HG03469 (cell line): ENCODE measurements around the gene HSD3B1.
A peak's percentile ranks its signal among the peaks of the same experiment; 100 is the strongest.
"Not testable (repeated sequence)": the region's sequence is repeated elsewhere in the genome, so short reads cannot be mapped to it uniquely, and the experiment has no call there.

Source experiments
- ATAC-seq: cut with Tn5 transposase; IDR thresholded peaks from one replicate; pipeline ENCODE4 v1.9.1; 2021; ENCODE audit warnings: mild to moderate bottlenecking, moderate library complexity, moderate number of reproducible peaks; ENCODE audit not compliant: unreplicated experiment

HSD3B1 gene

DNA sequence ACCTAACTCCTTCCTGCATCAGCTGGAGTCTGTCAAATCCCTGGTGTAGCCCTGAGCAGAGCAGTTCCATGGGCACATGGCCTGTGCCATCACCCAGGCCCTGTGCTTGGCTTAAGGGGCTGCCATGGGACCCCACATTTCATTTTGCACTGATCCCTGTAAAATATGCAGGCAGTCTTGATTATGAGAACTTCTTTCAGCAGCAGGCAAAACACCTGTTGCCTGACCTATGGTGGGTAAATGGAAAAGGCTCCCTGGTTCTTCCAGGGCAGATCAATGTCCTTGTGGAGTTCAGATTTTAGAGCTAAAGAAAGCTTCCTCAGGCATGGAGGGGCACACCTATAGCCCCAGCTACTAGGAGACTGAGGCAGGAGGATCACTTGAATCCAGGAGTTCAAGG is 44.2 kb downstream of the HSD3B1 start:
- ATAC-seq, result no peak

- not testable (repeated sequence) for ATAC-seq
Observed at GRCh38 chr1:119552656-119553055, 45.6 kb downstream of the HSD3B1 start.

- ATAC-seq, result not testable (repeated sequence)
Observed at GRCh38 chr1:119553302-119554071, 46.5 kb downstream of the HSD3B1 start.

- ATAC-seq, result no peak
Observed at GRCh38 chr1:119554183-119554582, 47.2 kb downstream of the HSD3B1 start.

- no peak for ATAC-seq
Observed at GRCh38 chr1:119556423-119556822, 49.4 kb downstream of the HSD3B1 start.

DNA sequence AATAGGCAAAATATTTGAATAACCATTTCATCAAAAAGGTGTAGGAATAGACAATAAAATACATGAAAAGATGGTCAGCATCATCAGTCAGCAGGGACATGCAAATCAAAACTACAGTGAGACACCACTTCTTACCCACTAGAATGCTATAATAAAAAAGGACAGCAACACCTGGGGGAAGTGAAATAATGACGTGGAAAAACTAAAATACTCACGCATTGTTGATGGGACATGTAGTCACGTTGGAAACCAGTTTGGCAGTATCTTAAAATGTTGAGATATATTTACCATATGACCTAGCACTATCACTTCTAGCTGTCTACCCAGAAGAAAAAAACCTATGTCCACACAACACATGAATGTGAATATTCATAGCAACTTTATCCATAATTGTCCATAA is 53.4 kb downstream of the HSD3B1 start:
- ATAC-seq, result not testable (repeated sequence)

DNA sequence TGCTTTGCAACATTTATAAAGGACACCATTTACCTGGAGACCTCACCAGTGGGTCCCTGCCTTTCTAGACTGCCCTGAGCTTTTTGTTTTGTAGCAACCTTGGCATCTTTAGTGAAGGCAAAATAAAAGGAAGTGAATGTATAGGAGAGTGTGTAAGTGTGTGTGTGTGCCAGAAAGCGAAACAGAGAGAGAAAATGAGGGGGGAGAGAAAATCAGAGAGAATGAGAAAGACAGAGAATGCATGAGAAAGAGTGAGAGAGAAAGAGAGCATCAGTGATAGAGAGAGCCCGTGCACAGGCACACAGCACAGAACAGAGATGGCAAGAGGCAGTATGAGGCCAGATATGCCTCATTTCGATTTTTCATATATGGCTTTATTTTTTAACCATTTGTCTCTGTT is 57.5 kb downstream of the HSD3B1 start:
- ATAC-seq, result peak; percentile 61
